GM18873 (cell line): ENCODE results near the gene UBE2V1.
"Not testable (repeated sequence)": the region's sequence is repeated elsewhere in the genome, so short reads cannot be mapped to it uniquely, and the experiment has no call there.

Experiments used
- ATAC-seq: cut with Tn5 transposase; IDR thresholded peaks from one replicate; pipeline ENCODE4 v1.9.1; 2021; ENCODE audit warnings: mild to moderate bottlenecking, moderate library complexity, moderate number of reproducible peaks; ENCODE audit not compliant: unreplicated experiment, low FRiP score

UBE2V1 gene

GRCh38 chr20:50138479-50139393 lies 25.8 kb upstream of the UBE2V1 start:
- no peak for ATAC-seq

GRCh38 chr20:50138120-50138478 lies 25.1 kb upstream of the UBE2V1 start:
- ATAC-seq, result no peak

- not testable (repeated sequence) for ATAC-seq
Observed at GRCh38 chr20:50137702-50138101, 24.8 kb upstream of the UBE2V1 start.

GRCh38 chr20:50136822-50137599 lies 24.1 kb upstream of the UBE2V1 start:
- no peak for ATAC-seq

DNA sequence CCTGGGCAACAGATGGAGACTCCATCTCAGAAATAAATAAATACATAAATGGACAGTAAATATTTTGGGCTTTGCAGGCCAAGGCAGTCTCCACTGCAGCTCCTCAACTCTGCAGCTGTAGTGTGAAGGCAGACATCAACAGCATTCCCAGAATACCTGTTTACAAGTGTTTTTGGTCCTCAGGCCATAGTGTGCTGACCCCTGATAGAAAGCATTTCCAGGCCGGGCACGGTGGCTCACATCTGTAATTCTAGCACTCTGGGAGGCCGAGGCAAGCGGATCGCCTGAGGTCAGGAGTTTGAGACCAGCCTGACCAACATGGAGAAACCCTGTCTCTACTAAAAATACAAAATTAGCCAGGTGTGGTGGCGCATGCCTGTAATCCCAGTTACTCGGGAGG lies 22.2 kb upstream of the UBE2V1 start:
- not testable (repeated sequence) for ATAC-seq

GRCh38 chr20:50133474-50134217 lies 20.7 kb upstream of the UBE2V1 start:
- ATAC-seq, result no peak

GRCh38 chr20:50133041-50133440 lies 20.1 kb upstream of the UBE2V1 start:
- ATAC-seq, result no peak

DNA sequence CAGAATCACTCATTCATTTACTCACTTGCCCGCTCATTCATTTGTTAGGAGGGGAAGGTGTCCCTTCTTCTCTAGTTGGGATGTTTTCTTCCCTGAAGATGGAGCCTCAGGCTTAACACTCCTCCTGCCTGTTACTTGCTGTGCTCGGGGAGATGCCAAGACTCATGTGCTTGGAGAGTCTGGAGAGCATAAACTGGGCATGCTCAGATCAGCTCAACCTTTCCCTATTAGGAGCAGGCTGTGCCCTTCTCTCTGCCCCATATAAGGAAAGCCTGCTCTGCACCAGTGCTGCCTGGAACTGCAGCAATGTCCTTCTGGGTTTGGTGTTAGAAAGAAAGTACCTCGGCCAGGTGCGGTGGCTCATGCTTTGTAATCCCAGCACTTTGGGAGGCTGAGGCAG lies 18.0 kb upstream of the UBE2V1 start:
- ATAC-seq, result no peak

- no peak for ATAC-seq
Observed at GRCh38 chr20:50130356-50130723, 17.4 kb upstream of the UBE2V1 start.

DNA sequence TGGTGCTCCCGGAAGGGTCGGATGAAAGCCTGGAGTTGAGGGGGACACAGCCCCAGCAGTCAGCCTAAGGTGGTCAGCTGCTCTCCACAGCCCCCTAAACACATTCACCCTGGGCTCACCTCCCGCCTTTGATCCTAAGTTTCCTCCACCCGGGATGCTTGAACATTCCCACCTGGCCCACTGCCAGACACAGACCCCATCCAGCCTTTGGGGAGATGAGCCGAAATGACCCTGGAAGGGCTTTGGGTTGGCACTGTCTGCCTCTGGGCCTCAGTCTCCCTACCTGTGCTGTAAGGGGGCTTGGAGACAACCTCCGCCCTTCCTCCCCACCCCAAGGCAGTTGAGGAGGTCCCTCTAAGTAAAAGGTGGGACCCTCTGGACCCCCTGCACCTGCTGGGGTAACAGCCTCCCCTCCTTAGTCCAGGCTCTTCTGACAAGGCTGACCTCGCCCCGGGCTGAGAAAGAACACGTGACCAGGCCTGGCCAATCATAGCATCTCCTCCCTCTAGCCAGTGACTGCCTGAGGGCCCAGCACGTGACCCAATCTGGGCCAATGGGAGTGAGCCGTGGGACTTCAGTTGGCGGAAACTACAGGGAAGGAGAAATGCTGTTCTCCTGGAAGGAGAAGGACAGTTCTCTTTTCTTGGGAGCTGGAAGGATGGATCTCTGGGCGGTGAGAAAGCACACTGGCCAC lies 16.9 kb upstream of the UBE2V1 start:
- ATAC-seq, result no peak

- no peak for ATAC-seq
Observed at GRCh38 chr20:50128520-50128905, 15.6 kb upstream of the UBE2V1 start.

DNA sequence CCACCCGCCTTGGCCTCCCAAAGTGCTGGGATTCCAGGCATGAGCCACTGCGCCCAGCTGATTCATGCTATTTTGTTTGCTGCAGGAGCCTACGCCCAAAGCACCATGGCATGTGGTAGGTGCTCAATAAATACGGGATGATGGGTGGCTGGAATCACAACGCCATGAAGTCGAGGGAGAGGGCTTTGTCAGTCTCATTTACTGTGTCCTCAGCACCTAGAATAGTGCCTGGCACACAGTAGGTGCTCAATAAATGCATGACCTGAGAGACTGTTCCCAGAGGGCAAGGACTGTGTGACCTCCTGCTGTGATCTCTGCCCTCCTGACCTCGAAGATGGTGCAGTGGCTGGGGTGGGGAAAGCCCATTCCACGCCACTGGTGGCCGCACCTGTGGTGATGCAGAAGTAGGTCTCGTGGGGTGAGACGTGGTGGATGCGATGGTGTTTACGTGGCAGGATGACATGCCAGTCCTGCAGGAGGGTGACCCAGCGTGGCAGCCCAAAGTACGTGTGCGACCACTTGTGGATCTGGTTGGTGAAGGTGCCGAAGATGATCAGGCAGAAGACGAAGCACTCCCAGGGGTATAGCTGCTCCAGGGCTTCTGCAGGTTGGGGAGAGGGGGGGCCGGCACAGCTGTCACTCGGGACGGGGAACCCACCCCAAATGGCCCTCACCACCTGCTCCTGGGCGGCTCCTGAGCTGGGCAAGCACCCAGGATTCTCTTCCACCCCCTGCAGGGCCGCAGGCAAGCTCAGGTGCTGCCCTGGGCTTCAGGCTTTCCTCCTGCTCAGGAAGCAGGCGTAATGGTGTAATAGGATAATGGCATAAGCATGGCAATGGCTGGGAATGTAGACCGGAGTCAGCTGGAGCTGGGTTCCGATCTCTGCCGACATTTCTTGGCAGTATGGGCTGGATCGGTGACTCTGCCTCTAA lies 14.9 kb upstream of the UBE2V1 start:
- no peak for ATAC-seq

DNA sequence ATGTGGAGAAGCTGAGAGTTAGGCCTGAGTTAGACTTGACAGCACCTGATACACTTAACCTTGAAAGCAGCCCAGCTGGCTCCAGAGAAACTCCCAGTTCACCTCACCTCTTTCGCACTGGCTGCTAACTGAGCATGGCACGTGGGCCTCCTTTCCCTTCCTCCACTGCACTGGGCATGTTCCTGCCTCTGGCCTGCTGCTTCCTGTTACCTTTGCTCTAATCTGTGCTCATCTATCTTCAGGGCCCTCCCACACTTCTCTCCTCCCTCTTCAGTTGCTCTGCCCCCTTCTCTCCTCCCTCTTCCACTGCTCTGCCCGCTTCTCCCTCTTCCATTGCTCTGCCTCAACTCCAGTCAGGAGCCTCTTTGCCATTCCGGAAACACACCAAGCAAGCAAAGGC lies 13.7 kb upstream of the UBE2V1 start:
- ATAC-seq, result no peak

GRCh38 chr20:50125279-50125678 lies 12.3 kb upstream of the UBE2V1 start:
- ATAC-seq, result no peak

GRCh38 chr20:50124496-50124895 lies 11.5 kb upstream of the UBE2V1 start:
- no peak for ATAC-seq

DNA sequence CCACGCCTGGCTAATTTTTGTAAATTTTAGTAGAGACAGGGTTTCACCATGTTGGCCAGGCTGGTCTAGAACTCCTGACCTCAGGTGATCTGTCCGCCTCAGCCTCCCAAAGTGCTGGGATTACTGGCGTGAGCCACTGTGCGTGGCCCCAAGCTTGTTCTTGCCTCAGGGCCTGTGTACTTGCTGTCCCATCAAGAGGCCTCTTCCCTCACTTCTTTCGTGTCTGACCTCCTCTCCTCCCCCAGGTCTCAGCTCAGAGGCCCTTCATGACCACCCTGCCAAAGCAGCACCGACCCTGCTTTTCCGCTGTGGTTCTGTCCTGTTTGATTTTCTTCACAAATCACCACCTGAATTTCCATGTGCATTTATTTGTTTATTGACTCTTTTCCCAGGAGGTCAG lies 10.5 kb upstream of the UBE2V1 start:
- no peak for ATAC-seq

DNA sequence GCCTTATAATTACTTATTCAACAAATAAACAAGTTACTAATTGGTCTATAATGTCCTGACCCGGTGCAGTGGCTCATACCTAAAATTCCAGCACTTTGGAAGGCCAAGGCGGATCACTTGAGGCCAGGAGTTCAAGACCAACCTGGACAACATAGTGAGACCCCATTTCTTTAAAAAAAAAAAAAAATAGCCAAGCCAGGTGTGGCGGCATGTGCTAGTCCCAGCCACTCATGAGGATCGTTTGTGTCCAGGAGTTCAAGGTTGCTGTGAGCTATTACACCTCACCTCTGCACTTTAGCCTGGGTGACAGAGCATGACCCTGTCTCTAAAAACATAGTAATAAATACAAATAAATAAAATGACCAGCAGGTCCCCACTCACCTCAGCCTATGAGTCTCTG lies 9.8 kb upstream of the UBE2V1 start:
- no peak for ATAC-seq

GRCh38 chr20:50121858-50122271 lies 8.9 kb upstream of the UBE2V1 start:
- no peak for ATAC-seq

- no peak for ATAC-seq
Observed at GRCh38 chr20:50120935-50121693, 8.2 kb upstream of the UBE2V1 start.
